Islet of Langerhans (tissue), 1 donor: ENCODE data around the gene PDZD2.
"Not testable (repeated sequence)": the region's sequence is repeated elsewhere in the genome, so short reads cannot be mapped to it uniquely, and the experiment has no call there.

Experiments used
- FAIRE-seq: peaks from one replicate; lab custom pipeline; 2011; peaks lifted over from hg19 to GRCh38; lab: Jason Lieb, UNC

The PDZD2 gene

DNA sequence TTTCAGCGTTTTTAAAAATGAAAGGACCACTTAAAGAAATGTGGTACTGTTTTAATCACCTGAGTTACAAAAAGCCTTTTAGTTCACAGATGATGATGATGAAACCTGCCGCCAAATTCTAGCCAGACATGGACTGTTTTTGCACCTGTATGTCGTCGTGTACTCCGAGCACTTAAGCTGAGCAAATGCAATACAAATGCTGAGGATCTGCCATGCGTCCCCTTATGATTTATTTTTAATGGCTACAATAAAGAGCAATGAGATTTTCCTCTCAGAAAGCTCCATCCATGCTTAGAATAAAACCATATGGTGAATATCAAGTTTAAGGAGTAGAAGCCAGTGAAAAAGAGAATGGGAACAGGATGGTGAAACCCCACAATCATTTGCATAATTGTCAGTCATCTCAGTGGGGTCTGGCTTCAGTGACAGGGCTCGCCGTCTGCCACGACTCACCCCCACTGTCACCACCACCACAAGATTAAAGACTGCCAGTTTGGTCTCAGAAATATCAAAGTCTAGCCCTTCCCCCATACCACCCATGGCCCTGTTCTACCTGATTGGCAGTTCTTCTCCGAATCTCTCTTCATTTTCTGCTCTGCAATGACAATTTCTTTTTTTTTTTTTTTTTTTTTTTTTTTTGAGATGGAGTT lies 375.3 kb downstream of the PDZD2 start:
- FAIRE-seq, result no peak

DNA sequence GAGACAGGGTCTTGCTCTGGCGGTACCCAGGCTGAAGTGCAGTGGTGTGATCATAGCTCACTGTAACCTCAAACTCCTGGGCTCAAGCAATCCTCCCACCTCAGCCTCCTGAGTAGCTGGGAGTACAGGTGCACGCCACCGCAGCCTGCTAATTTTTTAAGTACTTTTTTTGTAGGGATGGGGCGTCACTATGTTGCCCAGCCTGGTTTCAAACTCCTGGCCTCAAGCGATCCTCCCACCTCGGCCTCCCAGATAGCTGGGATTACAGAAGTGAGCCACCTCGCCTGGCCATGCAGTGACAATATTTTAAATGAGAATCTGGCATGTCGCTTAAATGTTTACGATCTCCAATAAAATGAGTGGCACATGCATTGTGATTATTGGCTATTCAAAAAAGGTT lies 376.3 kb downstream of the PDZD2 start:
- FAIRE-seq, result not testable (repeated sequence)

DNA sequence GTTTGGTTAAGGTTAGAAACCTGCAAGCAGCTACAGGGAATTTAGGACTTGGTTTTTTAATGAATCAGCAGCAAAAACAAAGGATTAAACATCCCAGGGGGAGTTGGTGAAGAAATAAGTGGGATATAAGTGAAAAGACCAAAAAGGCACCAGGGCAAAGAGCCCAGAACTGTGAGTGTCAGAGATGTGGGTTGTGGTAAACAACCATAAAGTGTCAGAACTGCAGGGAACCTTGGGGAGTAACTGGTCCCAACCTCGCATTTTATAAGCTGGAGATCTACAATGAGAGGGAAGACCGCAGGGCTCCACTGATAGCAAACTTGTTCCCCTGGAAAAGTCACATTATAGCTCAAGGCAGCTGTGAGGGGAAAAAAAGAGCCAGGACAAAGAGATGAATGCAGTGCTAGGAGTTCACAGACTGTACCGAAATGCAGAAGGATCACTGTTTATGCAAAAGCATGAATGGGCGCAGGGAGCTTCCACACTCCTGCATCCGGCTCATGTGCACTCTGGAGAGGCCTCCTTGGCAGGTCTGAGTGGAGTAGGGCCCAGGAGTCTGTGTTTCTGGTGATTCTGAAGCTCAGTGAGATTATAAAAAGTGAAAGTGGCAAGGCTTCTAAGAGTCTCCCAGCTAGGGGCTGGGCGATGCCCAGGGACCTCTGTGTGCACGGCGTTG lies 378.9 kb downstream of the PDZD2 start:
- FAIRE-seq, result no peak

DNA sequence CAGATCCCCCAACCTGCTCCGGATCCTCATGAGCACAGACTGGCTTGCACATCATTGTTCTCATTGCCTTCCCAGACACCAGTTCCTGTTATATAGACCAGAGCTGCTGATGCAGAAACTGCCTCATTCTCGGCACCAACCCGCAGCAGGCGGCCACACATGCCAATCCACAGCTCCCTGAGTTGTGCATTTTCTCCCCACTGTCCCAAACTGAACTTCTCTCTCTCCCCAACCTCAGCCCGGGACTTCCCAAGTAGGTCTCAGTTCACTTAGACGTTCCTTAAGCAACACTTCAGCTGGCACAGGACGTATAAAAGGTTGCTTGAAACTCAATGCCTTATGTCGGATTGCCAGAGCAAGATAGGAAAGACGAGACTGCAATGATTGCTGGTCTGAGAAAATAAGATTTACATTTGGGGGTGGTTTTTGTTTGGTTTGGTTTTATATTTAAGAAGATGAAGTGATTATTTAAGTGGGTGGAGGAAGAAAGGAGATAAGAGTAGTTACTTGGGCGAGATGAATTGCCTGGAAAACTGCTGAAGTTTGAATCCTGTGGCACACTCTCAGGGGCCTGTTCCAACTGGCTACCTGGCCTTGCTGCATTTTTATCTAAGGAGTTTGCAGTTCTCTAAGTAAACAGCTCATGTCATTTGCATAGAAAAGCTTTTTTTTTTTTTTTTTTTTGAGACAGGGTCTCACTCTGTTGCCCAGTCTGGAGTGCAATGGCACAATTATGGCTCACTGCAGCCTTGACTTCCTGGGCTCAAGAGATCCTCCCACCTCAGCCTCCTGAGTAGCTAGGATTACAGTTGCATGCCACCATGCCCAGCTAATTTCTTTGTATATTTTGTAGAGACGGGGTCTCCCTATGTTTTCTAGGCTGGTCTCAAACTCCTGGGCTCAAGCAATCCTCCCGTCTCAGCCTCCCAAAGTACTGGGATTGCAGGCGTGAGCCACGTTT lies 379.8 kb downstream of the PDZD2 start:
- no peak for FAIRE-seq

DNA sequence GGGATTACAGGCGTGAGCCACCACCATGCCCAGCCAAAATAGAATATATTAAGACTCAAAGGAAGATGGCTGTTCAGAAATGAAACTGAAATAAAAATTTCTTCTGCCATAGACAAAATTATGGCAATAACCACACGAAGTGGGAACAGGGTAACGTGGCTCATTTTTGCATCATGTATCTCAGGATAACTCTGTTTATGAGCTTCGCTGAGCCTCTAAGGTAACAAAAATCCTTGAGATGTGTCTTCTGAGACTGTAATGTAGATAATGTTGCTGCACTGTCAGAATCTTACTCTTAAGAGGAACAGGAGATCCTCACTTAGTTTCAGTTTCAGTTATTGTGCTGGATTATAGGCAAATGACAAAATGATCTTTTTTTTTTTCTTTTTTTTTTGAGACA lies 381.3 kb downstream of the PDZD2 start:
- FAIRE-seq, result no peak

DNA sequence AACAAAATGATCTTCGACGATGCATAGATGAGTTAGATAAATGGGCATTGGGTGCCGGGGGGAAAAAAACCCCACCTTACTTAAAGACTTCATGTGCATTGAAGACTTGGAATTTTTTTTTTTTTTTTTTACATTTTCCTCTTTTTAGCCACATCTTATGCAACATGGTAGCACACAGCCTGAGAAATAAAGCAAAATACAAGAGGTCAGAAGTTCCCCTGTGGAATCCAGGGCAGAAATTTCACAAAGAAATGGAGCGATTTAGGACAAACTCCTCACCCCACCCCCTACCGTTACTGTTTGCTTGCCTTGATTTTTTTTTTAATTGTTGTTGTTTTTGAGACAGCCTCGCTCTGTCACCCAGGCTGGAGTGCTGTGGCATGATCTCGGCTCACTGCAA lies 382.0 kb downstream of the PDZD2 start:
- FAIRE-seq, result no peak

DNA sequence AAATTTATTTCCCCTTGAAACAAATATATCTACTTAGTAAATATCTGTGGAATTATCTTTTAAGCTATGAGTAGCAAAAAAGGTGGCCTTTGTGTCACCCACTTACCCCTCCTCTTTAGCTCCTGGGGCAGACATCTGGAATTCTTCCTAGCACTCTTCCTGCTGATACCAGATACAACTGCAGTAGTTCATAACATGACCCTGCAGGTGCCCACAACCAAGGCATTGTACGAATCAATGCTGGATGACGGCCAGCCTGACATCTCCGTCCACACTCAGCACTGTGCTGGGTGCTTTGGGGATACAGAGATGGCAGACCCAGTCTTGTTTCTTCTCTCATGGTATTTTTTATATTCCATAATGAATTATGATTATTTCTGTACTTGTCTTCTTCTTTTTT lies 382.8 kb downstream of the PDZD2 start:
- no peak for FAIRE-seq

DNA sequence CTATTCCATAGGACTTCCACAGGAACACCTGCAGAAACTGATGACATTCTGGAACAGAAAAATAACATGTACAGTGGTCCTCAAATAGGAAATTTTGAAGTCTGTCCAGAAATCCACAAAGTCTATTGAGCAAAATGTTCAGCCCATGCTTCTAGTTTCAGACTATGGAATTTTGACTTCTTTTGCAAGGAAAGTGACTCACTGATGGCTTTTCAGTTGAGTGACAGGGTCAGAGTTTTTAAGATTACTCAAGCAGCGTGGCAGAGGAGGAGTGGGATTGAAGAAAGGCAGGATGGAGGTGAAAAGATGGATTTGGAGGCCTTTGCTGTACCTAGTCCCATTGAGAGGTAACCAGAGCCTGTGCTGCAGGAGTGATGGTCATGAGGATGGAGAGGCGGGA lies 383.7 kb downstream of the PDZD2 start:
- no peak for FAIRE-seq

DNA sequence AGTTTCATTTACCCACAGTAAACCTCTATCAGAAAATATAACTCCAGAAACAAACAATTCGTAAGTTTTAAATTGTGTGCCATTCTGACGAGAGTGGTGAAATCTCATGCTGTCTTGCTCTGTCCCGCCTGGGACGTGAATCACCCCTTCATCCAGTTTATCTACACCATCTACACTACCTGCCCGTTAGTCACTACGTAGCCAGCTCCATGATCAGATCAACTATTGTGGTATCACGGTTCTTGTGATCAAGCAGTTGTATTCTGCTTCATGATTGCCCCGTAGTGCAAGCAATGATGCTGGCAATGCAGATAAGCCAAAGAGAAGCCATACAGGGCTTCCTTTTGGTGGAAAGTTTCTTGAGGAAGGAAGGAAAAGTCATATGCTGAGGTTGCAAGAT lies 384.9 kb downstream of the PDZD2 start:
- no peak for FAIRE-seq

DNA sequence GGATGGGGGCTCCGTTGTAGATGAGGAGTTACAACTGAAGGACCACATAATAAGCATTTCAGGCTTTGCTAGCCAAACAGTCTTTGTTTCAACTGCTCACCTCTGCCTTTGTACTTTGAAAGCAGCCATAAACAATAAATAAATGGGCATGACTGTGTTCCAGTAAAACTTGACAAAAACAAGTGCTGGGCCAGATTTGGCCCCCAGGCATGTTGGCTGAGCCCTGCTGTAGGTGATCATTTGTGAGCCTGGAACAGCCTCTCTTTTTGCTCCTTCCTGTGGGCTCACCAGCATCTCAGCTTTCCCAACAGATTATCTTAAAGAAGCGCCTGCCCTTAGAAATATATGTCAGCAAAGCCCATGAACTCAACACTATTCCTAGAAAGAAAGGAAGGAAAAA lies 385.8 kb downstream of the PDZD2 start:
- FAIRE-seq, result no peak

DNA sequence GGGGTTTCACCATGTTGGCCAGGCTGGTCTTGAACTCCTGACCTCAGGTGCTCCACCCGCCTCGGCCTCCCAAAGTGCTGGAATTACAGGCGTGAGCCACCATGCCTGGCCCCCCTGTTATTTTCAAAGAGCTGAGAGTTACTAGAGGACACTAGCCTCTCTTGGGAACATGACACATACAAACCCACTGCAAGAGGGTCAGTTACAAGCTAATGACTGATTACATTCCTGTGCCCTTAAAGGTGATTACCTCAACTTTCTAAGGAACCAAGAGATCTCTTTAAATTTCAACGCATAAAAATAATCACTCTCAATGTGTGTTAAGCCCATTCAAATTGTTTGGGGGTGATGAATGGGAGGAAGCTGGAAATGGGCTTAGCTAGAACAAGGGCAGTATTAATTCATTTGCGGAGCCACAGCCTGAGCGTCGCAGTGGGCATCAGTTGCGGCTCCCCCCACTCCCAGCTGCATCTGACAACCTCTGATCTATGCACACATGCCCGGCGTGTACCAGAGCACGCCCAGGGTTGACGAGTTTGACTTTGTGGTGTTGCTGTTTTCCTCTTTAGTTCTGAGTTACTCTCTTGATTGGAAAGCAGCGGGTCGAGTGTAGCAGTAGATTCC lies 388.3 kb downstream of the PDZD2 start:
- FAIRE-seq, result no peak

DNA sequence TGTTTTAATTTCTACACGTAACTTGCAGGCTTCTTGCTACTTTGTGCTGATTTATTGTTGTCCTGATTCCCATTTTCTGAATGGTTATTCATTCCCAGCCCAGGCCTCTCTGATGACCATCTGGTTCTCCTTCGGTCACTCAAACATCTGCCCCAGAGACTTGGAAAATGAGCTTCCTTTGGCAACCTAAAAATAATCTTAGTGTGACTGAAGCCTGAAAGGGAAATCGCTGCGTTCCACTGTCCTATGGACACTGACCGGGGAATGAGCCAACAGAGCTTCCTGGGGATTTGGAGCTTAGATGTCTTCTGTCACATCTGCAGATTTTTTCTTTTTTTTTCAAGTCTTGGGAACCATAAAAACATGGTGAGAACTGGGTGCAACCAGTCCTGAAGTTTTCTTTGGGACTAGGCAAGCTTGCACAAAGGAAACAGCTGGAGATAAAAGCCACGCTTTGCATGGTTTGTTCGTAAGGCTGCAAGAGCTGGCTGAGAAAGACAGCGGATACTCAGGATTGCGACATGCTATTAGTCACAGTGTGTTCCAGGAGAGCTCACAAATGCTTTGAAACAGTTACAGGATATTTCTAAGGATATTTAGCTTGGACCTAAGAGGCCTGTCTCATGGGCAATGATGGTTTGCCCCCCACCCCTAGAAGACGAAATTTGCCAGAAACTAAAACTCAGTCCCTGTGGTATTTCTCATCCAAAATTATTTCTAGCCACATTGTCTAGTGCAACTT lies 389.0 kb downstream of the PDZD2 start:
- no peak for FAIRE-seq

DNA sequence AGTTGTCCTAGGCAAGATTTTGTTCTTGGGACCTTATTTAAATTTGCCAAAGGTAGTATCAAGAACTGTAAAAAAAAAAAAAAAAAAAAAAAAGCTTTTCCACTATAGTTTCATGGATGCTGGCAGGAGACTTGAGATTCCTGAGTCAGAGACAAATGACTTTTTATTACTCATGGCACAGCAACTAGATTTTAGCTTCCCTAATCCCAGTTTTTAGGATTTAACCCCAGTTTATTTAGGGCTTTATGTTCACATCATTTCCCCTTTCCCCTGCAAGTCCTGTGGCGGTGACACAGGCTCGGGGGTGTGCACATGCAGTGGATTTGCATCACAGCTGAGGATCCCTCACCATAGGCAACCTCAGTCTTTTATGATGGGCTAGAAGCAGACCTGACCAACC lies 390.3 kb downstream of the PDZD2 start:
- FAIRE-seq, result no peak

DNA sequence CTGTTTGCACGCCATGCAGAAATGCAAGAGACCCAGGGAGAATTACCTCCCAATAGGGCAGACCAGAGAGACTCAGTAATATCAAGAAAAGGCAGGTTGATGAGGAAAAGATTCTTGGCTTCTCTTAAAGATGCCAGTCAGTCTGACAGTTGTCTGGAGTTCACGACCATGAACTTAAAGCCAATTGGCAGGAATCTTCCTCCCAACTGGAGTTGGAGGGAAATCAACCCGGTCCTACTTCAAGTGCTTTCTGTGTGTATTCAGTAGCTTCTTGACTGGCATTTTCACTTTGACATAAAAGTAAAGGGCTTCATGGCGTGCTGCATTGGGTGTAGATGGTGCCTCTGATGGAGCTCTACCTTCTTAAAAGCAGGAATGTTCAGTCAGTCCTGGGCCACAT lies 390.9 kb downstream of the PDZD2 start:
- FAIRE-seq, result no peak

DNA sequence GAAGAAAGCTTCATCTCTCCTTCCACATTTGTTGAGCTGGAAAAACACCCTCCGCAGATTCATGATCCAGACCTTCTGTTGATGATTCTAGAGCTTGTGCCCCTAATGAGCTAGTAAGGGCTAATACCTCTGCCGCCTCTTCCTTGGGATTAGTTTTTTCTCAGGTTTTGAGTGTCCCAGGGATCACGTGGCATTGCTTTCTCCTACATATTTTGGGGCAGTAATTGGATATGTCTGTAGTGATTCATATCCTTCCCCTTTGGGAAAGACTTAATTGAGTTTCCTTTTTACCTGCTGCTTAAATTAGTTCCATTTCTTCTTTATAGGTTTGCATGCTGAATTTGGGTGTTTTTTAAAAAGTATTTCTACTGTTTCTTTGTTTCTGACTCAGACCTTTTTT lies 391.3 kb downstream of the PDZD2 start:
- no peak for FAIRE-seq

DNA sequence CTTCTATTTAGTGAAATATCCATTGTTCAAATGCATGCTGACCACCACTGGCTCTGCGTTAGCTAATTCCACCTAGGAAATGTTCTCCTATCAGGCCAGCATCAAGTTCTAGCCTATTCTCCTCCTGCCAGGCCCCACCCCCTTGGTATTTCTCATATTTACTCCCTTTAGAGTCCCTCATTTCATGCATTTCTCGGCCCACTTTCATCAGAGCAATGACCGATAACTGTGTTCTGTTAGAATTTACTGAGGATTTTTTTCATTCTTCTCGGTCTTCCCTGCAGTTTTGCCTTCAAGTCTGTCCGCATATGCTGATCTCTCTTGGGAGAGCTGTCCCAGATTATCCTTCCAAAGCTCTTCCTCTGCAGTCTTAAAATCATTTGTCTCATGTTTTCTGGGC lies 391.8 kb downstream of the PDZD2 start:
- no peak for FAIRE-seq

DNA sequence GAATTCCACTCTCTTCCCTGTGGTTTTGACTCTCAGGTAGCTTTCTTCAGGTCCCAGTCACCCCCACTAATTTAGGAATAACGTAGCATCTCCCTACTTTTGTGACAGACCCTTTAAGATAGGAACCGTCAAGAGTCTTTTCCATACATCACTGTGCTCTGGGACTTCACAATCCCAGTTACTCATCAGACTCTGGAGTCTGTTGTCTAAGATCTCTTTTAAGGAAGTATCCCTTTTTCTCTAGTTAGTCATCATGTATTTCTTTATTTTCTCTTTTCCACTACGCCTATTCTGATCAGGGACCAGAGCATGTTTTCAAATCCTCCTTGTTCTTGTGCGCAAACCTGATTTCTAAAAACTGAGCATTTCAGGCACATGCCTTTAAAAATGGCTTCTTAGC lies 392.2 kb downstream of the PDZD2 start:
- FAIRE-seq, result no peak

DNA sequence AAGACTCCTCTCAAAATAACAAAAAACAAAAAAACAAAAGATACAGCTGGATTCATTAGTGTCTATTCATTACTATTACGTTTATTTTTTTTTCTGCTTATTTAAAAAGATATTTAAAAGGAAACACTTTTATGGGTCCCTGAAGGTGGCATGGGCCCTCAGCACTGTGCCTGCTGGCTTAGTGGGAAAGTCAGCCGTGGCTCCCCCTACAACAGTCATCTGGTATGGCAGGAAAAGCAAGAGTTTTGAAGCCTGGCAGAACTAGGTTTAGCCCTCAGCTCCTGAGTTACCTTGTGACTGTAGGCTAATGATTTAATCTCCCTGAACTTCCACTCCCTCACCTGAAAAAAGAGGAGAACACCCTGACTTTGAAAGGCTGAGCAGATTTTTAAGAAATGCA lies 399.6 kb downstream of the PDZD2 start:
- no peak for FAIRE-seq

DNA sequence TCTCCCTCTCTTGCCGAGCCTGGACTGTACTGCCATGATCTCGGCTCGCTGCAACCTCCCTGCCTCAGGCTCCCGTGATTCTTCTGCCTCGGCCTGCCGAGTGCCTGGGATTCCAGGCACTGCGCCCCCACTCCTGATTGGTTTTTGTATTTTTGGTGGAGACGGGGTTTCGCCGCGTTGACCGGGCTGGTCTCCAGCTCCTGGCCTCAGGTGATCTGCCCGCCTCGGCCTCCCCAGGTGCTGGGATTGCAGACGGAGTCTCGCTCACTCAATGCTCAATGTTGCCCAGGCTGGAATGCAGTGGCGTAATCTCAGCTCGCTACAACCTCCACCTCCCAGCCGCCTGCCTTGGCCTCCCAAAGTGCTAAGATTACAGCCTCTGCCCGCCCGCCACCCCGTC lies 400.2 kb downstream of the PDZD2 start:
- not testable (repeated sequence) for FAIRE-seq

DNA sequence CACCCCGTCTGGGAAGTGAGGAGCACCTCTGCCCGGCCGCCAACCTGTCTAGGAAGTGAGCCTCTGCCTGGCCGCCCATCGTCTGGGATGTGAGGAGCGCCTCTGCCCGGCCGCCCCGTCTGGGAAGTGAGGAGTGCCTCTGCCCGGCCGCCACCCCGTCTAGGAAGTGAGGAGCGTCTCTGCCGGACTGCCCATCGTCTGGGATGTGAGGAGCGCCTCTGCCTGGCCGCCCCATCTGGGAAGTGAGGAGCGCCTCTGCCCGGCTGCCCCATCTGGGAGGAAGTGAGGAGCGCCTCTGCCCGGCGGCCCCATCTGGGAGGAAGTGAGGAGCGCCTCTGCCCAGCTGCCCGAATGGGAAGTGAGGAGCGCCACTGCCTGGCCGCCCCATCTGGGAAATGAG lies 400.7 kb downstream of the PDZD2 start:
- not testable (repeated sequence) for FAIRE-seq

DNA sequence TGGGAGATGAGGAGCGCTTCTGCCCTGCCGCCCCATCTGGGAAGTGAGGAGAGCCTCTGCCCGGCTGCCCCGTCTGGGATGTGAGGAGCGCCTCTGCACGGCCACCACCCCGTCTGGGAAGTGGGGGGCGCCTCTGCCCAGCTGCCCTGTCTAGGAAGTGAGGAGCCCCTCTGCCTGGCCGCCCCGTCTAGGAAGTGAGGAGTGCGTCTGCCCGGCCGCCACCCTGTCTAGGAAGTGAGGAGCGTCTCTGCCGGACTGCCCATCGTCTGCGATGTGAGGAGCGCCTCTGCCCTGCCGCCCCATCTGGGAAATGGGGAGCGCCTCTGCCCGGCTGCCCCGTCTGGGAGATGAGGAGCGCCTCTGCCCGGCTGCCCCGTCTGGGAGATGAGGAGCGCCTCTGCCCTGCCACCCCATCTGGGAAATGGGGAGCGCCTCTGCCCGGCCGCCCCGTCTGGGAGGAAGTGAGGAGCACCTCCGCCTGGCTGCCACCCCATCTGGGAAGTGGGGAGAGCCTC lies 401.3 kb downstream of the PDZD2 start:
- not testable (repeated sequence) for FAIRE-seq

DNA sequence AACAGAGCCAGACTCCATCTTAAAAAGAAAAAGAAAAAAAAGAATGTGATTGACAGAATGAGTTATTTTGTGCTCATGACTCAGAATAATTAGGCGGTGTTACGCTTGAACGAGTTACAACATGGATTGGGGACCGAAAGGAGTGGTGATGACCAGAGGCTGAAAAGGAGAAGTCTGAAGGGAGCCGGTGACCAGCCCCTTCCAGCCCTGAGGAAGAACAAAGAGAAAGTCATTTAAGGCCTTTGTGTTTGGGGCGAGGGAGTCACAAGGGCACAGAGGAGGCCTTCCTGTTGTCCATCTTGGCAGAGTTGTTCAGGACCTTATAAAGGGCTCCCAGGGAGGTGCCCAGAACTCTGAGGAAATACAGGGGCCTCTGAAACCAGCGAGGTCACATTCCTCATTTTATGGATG lies 403.6 kb downstream of the PDZD2 start:
- FAIRE-seq, result no peak
